C4-2B (cell line): ENCODE results near the gene GPBP1.
A peak's percentile ranks its signal among the peaks of the same experiment; 100 is the strongest.
"Not testable (repeated sequence)": the region's sequence is repeated elsewhere in the genome, so short reads cannot be mapped to it uniquely, and the experiment has no call there.

Experiments used
- H3K27ac ChIP-seq: fragments of 450-650 bp; 2 replicates; pipeline ENCODE4 v1.5.1; 2017
- ZFX ChIP-seq: fragments of 450-650 bp; IDR thresholded peaks from 2 replicates; pipeline ENCODE4 v1.6.1; 2017
- TF ChIP-seq, protein P1 (sequence below): fragments of 450-650 bp; conservative IDR thresholded peaks from 2 replicates; pipeline ENCODE4 v1.5.1; 2017; ENCODE audit warnings: mild to moderate bottlenecking

Gene GPBP1

DNA sequence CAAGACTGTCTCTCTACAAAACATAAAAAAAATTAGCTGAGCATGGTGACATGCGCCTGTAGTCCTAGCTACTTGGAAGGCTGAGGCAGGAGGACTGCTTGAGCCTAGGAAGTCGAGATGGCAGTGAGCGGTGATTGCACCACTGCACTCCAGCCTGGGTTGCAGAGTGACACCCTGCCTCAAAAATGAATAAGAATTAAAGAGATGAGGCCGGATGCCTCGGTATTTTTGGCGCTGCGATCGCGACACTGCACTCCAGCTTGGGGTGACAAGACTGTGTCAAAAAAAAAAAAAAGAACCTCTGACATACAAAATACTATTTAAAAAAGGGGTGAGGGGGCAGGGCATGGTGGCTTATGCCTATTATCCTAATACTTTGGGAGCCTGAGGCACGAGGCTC is 7.3 kb downstream of the GPBP1 start:
- TF ChIP-seq, protein P1, sequence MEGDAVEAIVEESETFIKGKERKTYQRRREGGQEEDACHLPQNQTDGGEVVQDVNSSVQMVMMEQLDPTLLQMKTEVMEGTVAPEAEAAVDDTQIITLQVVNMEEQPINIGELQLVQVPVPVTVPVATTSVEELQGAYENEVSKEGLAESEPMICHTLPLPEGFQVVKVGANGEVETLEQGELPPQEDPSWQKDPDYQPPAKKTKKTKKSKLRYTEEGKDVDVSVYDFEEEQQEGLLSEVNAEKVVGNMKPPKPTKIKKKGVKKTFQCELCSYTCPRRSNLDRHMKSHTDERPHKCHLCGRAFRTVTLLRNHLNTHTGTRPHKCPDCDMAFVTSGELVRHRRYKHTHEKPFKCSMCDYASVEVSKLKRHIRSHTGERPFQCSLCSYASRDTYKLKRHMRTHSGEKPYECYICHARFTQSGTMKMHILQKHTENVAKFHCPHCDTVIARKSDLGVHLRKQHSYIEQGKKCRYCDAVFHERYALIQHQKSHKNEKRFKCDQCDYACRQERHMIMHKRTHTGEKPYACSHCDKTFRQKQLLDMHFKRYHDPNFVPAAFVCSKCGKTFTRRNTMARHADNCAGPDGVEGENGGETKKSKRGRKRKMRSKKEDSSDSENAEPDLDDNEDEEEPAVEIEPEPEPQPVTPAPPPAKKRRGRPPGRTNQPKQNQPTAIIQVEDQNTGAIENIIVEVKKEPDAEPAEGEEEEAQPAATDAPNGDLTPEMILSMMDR: no peak
- H3K27ac ChIP-seq: no peak overlapping the region

DNA sequence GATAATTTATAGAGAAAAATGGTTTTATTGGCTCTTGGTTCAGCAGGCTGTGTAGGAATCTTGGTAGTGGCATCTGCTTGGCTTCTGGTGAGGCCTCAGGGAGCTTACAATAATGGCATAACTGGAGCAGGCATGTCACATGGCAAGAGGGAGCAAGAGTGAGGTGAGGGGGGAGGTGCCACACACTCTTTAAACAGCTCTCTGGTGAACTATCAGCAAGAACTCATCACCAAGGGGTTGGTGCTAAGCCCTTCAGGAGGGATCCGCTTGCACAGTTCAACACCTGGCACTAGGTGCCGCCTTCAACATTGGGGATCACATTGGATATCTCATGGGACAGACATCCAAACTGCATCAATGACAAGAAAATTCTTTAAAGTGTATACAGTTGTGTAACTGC is 10.5 kb downstream of the GPBP1 start:
- TF ChIP-seq ZFX: no peak
- TF ChIP-seq, protein P1: no peak
- H3K27ac ChIP-seq: no peak overlapping the region

DNA sequence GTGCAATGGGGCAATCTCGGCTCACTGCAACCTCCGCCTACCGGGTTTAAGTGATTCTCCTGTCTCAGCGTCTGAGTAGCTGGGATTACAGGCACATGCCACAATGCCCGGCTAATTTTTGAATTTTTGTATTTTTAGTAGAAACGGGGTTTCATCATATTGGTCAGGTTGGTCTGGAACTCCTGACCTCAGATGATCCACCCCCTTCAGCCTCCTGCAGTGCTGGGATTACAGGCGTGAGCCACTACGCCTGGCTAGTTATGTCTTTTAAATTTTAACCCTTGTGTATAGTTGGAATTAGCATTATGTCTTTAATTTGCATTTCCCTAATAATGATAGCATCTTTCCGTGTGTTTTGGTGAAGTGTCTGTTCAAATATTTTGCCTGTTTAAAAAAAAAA is 11.5 kb downstream of the GPBP1 start:
- no peak for TF ChIP-seq ZFX
- TF ChIP-seq, protein P1: no peak
- H3K27ac ChIP-seq: no peak overlapping the region

DNA sequence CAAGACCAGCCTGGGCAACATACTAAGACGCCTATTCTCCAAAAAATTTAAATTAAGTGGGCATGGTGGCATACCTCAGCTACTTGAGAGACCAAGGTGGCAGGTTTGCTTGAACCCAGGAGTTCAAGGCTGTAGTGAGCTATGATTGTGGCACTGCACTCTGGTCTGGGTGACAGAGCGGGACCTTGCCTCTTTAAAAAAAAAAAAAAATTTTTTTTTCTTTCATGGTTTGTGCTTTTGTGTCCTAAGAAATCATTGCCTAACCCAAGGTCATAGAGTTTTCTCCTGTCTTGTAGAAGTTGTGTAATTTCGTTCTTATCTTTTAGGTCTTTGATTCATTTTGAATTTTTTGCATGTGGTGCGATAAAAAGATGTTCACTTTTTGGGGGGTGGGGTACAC is 12.3 kb downstream of the GPBP1 start:
- no peak for TF ChIP-seq ZFX
- TF ChIP-seq, protein P1: no peak
- H3K27ac ChIP-seq: no peak overlapping the region

DNA sequence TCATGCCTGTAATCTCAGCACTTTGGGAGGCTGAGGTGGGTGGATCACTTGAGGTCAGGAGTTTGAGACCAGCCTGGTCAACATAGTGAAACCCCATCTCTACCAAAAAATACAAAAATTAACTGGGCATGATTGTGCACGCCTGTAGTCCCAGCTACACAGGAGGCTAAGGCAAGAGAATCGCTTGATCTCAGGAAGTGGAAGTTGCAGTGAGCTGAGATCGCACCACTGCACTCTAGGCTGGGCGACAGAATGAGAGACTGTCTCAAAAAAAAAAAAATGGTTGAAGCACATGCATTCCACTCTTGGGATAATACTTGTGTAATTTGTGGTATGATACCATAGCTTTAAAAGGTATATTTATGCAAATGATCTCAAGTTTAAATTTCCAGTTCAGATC is 14.1 kb downstream of the GPBP1 start:
- H3K27ac ChIP-seq: not testable (repeated sequence)

DNA sequence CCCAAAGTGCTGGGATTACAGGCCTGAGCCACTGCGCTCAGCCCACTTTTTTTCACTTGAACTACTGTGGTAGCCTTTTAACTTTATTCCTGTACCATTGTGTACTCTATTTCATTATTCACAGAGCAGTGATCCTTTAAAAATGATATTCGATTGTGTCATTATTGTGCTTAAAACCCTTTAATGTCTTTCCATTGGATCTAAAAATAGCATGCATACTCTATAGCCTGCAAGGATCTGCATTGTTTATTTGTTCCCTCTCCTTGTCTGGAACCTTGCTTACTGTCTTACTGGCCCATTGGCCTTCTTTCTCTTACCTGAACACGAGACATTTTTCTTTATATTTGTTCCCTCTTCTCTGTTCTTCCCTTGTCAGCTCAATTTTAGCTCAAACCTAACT is 15.7 kb downstream of the GPBP1 start:
- TF ChIP-seq, protein P1: no peak
- TF ChIP-seq ZFX: no peak
- H3K27ac ChIP-seq: 0 out of 2 replicates have a peak overlapping the region, but pooled peaks have one; percentile 6

DNA sequence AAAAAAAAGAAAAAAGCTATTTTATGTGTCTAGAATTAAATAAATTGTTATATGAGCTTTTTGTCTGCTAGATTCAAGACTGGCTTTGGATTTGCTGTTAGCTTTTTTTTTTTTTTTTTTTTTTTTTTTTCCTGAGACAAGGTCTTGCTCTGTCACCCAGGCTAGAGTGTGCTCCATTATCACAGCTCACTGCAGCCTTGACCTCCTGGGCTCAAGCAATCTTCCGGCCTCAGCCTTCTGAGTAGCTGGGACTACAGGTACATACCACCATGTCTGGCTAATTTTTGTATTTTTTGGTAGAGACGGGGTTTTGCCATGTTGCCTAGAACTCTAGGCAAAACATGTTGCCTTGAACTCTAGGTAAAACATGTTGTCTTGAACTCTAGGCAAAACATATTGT is 16.7 kb downstream of the GPBP1 start:
- TF ChIP-seq ZFX: no peak
- no peak overlapping the region for H3K27ac ChIP-seq

DNA sequence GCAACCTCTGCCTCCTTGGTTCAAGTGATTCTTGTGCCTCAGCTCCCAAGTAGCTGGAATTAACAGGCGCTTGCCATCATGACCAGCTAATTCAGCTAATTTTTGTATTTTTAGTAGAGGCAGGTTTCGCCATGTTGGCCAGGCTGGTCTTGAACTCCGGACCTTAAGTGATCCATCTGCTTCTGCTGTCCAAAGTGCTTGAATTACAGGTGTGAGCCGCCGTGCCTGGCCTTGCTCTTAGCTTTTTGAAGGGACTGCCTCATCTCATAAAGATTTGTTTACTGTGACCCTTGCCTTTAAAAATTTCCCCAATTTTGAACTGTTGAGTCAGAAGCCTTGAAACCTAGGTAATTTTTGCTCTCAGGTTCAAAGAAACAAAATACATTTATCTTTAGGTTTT is 17.3 kb downstream of the GPBP1 start:
- TF ChIP-seq, protein P1: no peak
- TF ChIP-seq ZFX: no peak
- H3K27ac ChIP-seq: no peak overlapping the region

DNA sequence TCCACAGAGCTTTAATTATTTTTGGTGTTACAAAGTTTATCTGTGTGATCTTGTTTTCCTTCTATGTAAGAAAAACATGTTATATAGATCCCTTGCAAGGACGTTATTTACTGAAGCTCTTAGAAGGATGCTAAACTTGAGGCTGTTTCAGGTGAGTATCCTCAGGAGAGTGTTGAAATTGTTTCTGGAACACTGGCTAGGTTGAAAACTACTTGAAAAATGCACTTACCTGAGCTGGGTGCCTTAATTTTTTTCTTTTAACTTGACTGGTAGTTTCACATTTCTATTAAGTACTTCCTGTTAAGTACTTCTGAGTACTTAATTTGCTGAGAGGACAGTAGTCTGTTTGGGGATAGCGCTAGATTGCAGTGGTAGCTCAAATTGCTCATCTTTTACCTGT is 18.1 kb downstream of the GPBP1 start:
- TF ChIP-seq, protein P1: no peak
- no peak for TF ChIP-seq ZFX
- no peak overlapping the region for H3K27ac ChIP-seq

DNA sequence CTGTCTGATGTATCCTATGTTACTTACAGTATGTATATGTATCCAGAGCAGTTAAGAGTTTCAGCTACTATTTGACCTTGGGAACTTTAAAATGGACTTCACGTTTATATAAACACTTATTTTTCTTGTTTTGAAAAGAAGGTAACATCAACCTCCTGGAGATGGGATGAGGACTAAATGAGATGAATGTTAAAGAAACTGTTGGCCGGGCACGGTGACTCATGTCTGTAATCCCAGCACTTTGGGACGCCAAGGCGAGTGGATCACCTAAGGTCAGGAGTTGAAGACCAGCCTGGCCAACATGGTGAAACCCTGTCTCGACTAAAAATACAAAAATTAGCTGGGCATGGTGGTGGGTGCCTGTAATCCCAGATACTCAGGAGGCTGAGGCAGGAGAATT is 19.0 kb downstream of the GPBP1 start:
- H3K27ac ChIP-seq: not testable (repeated sequence)
